PC-3 (cell line): ENCODE measurements around the gene EIF2AK3. TPM values are rescaled to one million over a fixed set of nuclear protein-coding genes. Genes with fewer than 3 reads are reported as not detected.
A peak's percentile ranks its signal among the peaks of the same experiment; 100 is the strongest.
"Not testable (repeated sequence)": the region's sequence is repeated elsewhere in the genome, so short reads cannot be mapped to it uniquely, and the experiment has no call there.

Experiments
- ATAC-seq: fragments of 200-7000 bp; cut with Tn5 transposase; 2 replicates; pipeline ENCODE4 v1.9.1; 2020; ENCODE audit warnings: mild to moderate bottlenecking, moderate library complexity
- BruUV-seq: library from RNA; stranded (reverse); fragments of 400-500 nt; replicated peaks from 2 replicates; lab custom pipeline; 2021; lab: Mats Ljungman, UMichigan
- CTCF ChIA-PET: fragments of 300-600 bp; sonication (Branson Sonifier 250); formaldehyde crosslinking; loops from one replicate; lab custom pipeline; 2022; ENCODE audit warnings: antibody characterized with exemption; lab: Charles Lee
- POLR2A ChIA-PET: fragments of 300-600 bp; sonication (Branson Sonifier 250); formaldehyde crosslinking; loops from one replicate; lab custom pipeline; 2022; ENCODE audit warnings: antibody characterized with exemption; ENCODE audit not compliant: unreplicated experiment; lab: Charles Lee
- DNase-seq: peaks from one replicate; pipeline ENCODE4 v3.0.0-alpha.2; 2015
- H2AFZ ChIP-seq: fragments of 300-600 bp; sonication (generic); 2 replicates; pipeline ENCODE4 v1.6.0; 2016; ENCODE audit warnings: antibody characterized with exemption, low read length
- H3F3A ChIP-seq: fragments of 300-600 bp; sonication (generic); one replicate; pipeline ENCODE4 v1.6.0; 2017; ENCODE audit warnings: antibody characterized with exemption, low read length, control low read depth, mild to moderate bottlenecking; ENCODE audit not compliant: unreplicated experiment
- H3K27ac ChIP-seq: fragments of 300-600 bp; sonication (generic); 2 replicates; pipeline ENCODE4 v1.5.1; 2016; ENCODE audit warnings: mild to moderate bottlenecking, low read length
- H3K27me3 ChIP-seq: fragments of 300-600 bp; sonication (generic); 2 replicates; pipeline ENCODE4 v1.6.1; 2016; ENCODE audit warnings: low read length, mixed read lengths
- H3K36me3 ChIP-seq: fragments of 300-600 bp; sonication (generic); 2 replicates; pipeline ENCODE4 v1.6.1; 2016; ENCODE audit warnings: low read depth, mixed run types, low read length, mixed read lengths
- H3K4me1 ChIP-seq: fragments of 300-600 bp; sonication (generic); 2 replicates; pipeline ENCODE4 v1.5.1; 2016; ENCODE audit warnings: low read length; ENCODE audit not compliant: insufficient read depth
- H3K4me2 ChIP-seq: fragments of 300-600 bp; sonication (generic); 2 replicates; pipeline ENCODE4 v1.6.0; 2016; ENCODE audit warnings: low read length
- H3K4me3 ChIP-seq: fragments of 300-600 bp; sonication (generic); 2 replicates; pipeline ENCODE4 v1.5.1; 2016; ENCODE audit warnings: mild to moderate bottlenecking, low read length, mixed read lengths
- H3K79me2 ChIP-seq: fragments of 300-600 bp; sonication (generic); 2 replicates; pipeline ENCODE4 v1.6.1; 2017; ENCODE audit warnings: low read length, mixed read lengths
- H3K9ac ChIP-seq: fragments of 300-600 bp; sonication (generic); 2 replicates; pipeline ENCODE4 v1.6.0; 2016; ENCODE audit warnings: mild to moderate bottlenecking, low read length
- H3K9me2 ChIP-seq: fragments of 300-600 bp; sonication (generic); replicated peaks from 2 replicates; pipeline ENCODE4 v1.6.1; 2016; ENCODE audit warnings: mixed run types, low read length, mixed read lengths
- H3K9me3 ChIP-seq: fragments of 300-600 bp; sonication (generic); 2 replicates; pipeline ENCODE4 v1.6.1; 2016; ENCODE audit warnings: low read length, mixed read lengths
- H4K20me1 ChIP-seq: fragments of 300-600 bp; sonication (generic); 2 replicates; pipeline ENCODE4 v1.6.1; 2016; ENCODE audit warnings: low read length, mixed read lengths
- CTCF ChIP-seq: fragments of 300-600 bp; sonication (generic); conservative IDR thresholded peaks from 2 replicates; pipeline ENCODE4 v1.5.1; 2017; ENCODE audit warnings: antibody characterized with exemption, low read depth, mild to moderate bottlenecking, low read length
- EZH2 ChIP-seq: fragments of 300-600 bp; sonication (generic); IDR thresholded peaks from one replicate; pipeline ENCODE4 v1.6.1; 2017; ENCODE audit warnings: antibody characterized with exemption, mild to moderate bottlenecking, low read length; ENCODE audit not compliant: unreplicated experiment
- EZH2phosphoT487 ChIP-seq: fragments of 300-600 bp; sonication (generic); IDR thresholded peaks from 2 replicates; pipeline ENCODE4 v1.6.1; 2018; ENCODE audit warnings: mild to moderate bottlenecking, antibody characterized with exemption, low read length, borderline replicate concordance
- intact Hi-C: fragments of 100-400 bp; cut with micrococcal nuclease; formaldehyde crosslinking; loops from 2 replicates; pipeline ENCODE4 v1.9.0; 2023
- total RNA-seq: library from RNA; depleted of rRNA; stranded (reverse); fragments of >200 nt; gene quantifications from 2 replicates; pipeline ENCODE4 v1.2.3, GENCODE V29; 2014

EIF2AK3 gene
- total RNA-seq, 1 experiment from 2014 or later, result 10.7 TPM

- no peak overlapping the region for H3K4me3 ChIP-seq
- no peak for TF ChIP-seq CTCF
- no peak for TF ChIP-seq EZH2
- TF ChIP-seq EZH2phosphoT487, result no peak
- BruUV-seq, result no TSS peak
- H2AFZ ChIP-seq, result no peak overlapping the region
- H3K36me3 ChIP-seq, result no peaks in the 10 kb centered on the region
- no peaks in the 10 kb centered on the region for H4K20me1 ChIP-seq
- no peak overlapping the region for H3K27ac ChIP-seq
- no peak overlapping the region for H3K9ac ChIP-seq
- ChIA-PET POLR2A (no interaction called here), CTCF (interaction anchor here (0.6 kb wide), 1 partner anchor 79 kb away, joined by 5 read pairs; no protein-coding TSS in a partner anchor)
- no peak overlapping the region for H3K4me2 ChIP-seq
- H3K4me1 ChIP-seq, result no peaks in the 10 kb centered on the region
- no peak for ATAC-seq
- H3K27me3 ChIP-seq, result no peaks in the 10 kb centered on the region
- H3K79me2 ChIP-seq, result no peaks in the 10 kb centered on the region
- H3K9me2 ChIP-seq, result no peaks in the 10 kb centered on the region
- DNase-seq, result no peak
- no peaks in the 10 kb centered on the region for H3F3A ChIP-seq
- intact Hi-C loops, result no loop called here
- no peaks in the 10 kb centered on the region for H3K9me3 ChIP-seq
Measured at GRCh38 chr2:88549616-88550292, 77.5 kb downstream of the EIF2AK3 start.

GRCh38 chr2:88546291-88546690 is 81.0 kb downstream of the EIF2AK3 start:
- H3K9ac ChIP-seq, H3K27me3 ChIP-seq: not testable (repeated sequence)

GRCh38 chr2:88545118-88545517 is 82.1 kb downstream of the EIF2AK3 start:
- Histone ChIP-seq H3K4me3 (no peak overlapping the region), H3K9me3 (no peaks in the 10 kb centered on the region), H3K9ac (no peak overlapping the region), H3K9me2 (no peaks in the 10 kb centered on the region), H3K27ac (no peak overlapping the region), H3K36me3 (no peaks in the 10 kb centered on the region), H3K4me2 (no peak overlapping the region), H3F3A (no peaks in the 10 kb centered on the region), H3K79me2 (no peaks in the 10 kb centered on the region), H3K4me1 (no peaks in the 10 kb centered on the region), H2AFZ (peak overlapping the region; percentile 28; the same call in 1 of the 2 replicates), H3K27me3 (no peaks in the 10 kb centered on the region), H4K20me1 (no peaks in the 10 kb centered on the region)
- ChIA-PET POLR2A (no interaction called here), CTCF (no interaction called here)
- BruUV-seq, result no TSS peak
- intact Hi-C loops, result no loop called here
- ATAC-seq (peak; percentile 76), DNase-seq (peak; percentile 70)
- TF ChIP-seq CTCF (no peak), EZH2phosphoT487 (no peak), EZH2 (no peak)

More at GRCh38 chr2:88546291-88546690, 81.0 kb downstream of the EIF2AK3 start:
- H3F3A ChIP-seq, H3K9me3 ChIP-seq, intact Hi-C loops, CTCF ChIA-PET, H3K4me3 ChIP-seq, H3K27ac ChIP-seq, H2AFZ ChIP-seq, ATAC-seq, H4K20me1 ChIP-seq, POLR2A ChIA-PET, DNase-seq, H3K9me2 ChIP-seq, H3K79me2 ChIP-seq, H3K36me3 ChIP-seq, H3K4me2 ChIP-seq, H3K4me1 ChIP-seq, BruUV-seq: not testable (repeated sequence)
